MG63 (cell line): Measurements from ENCODE around the gene MTCH1. TPM values are rescaled to one million over a fixed set of nuclear protein-coding genes. Genes with fewer than 3 reads are reported as not detected.
"Not testable (repeated sequence)": the region's sequence is repeated elsewhere in the genome, so short reads cannot be mapped to it uniquely, and the experiment has no call there.

Experiments
- DNase-seq: peaks from one replicate; pipeline ENCODE4 v3.0.0-alpha.2; 2020
- H3K27me3 ChIP-seq: fragments of 250-450 bp; sonication (Bioruptor Pico); 2 replicates; pipeline ENCODE4 v1.5.1; 2020; ENCODE audit warnings: mild to moderate bottlenecking, moderate library complexity
- H3K36me3 ChIP-seq: fragments of 250-450 bp; sonication (Bioruptor Pico); 2 replicates; pipeline ENCODE4 v1.5.1; 2020; ENCODE audit warnings: mild to moderate bottlenecking, moderate library complexity
- H3K4me3 ChIP-seq: fragments of 250-450 bp; sonication (Bioruptor Pico); 2 replicates; pipeline ENCODE4 v1.5.1; 2020; ENCODE audit warnings: mild to moderate bottlenecking, moderate library complexity
- H3K9me3 ChIP-seq: fragments of 250-450 bp; sonication (Bioruptor Pico); 2 replicates; pipeline ENCODE4 v1.5.1; 2020; ENCODE audit warnings: mild to moderate bottlenecking, moderate library complexity
- total RNA-seq: library from RNA; depleted of rRNA; stranded (reverse); fragments of >200 nt; shearing (Covaris generic); gene quantifications from 2 replicates; pipeline ENCODE4 v1.2.3, GENCODE V29; 2014; ENCODE audit warnings: low replicate concordance

MTCH1 gene
- total RNA-seq, 1 experiment from 2014 or later, result 270 TPM

DNA sequence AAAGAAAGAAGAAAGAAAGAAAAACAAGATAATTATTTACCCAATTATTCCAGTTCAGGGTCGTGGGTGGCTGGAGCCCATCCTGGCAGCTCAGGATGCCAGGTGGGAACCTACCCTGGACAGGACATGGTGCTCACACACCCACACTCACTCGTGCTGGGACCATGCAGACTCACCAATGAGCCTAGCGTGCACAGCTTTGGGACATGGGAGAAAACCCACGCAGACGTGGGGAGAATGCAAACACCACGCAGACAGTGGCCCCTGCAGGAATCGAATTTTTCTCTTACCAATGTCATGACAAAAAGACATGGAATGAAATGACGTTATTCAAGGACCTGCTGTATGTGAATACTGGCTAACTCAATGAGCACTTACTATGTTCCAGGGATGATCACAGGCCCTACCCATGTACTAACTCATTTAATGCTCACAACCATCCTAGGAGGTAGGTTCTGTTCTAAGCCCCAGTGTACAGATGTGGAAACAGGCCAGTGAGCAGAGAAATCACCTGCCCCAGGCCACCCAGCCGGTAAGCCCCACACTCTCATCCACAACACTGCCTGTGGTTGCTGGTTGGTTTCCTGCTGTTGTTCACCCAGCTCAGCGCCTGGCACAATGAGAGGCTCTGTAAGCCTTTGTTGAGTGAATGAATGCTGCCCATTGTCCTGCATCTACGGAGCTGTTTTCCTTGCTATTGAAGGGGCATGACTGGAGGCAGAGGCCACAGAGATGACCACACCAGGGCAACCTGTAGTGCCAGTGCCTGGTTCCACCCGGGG, 38.2 kb downstream of the MTCH1 start:
- Histone ChIP-seq H3K27me3 (no peaks in the 10 kb centered on the region), H3K9me3 (no peaks in the 10 kb centered on the region; the same call in 1 of the 2 replicates), H3K4me3 (no peak overlapping the region), H3K36me3 (no peaks in the 10 kb centered on the region)
- no peak for DNase-seq

GRCh38 chr6:36946526-36946925, 39.5 kb downstream of the MTCH1 start:
- no peak overlapping the region for H3K4me3 ChIP-seq

DNA sequence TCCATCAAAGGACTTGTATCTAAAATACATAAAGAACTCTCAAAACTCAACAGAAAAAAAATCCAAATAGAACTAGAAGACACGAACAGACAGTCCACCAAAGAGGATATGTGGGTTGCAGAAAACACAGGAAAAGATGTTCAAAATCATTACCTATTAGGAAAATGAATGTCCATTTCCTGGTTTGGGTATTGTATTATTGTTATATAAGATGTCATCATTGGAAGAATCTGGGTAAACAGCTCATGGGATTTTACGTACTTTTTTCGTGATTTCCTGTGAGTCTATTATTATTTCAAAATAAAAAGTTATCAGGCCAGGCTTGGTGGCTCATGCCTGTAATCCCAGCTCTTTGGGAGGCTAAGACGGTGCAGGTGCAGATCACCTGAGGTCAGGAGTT, 40.7 kb downstream of the MTCH1 start:
- no peaks in the 10 kb centered on the region for H3K9me3 ChIP-seq
- no peak overlapping the region for H3K4me3 ChIP-seq
- H3K27me3 ChIP-seq, result no peaks in the 10 kb centered on the region
- no peak for DNase-seq
- H3K36me3 ChIP-seq, result no peaks in the 10 kb centered on the region

More at GRCh38 chr6:36946526-36946925, 39.5 kb downstream of the MTCH1 start:
- DNase-seq, result no peak
- Histone ChIP-seq H3K9me3 (no peaks in the 10 kb centered on the region; the same call in 1 of the 2 replicates), H3K27me3 (no peaks in the 10 kb centered on the region), H3K36me3 (no peaks in the 10 kb centered on the region)

- Histone ChIP-seq H3K4me3 (no peak overlapping the region), H3K9me3 (no peaks in the 10 kb centered on the region), H3K27me3 (no peaks in the 10 kb centered on the region), H3K36me3 (no peaks in the 10 kb centered on the region)
- no peak for DNase-seq
Measured at GRCh38 chr6:36944650-36945049, 41.3 kb downstream of the MTCH1 start.

DNA sequence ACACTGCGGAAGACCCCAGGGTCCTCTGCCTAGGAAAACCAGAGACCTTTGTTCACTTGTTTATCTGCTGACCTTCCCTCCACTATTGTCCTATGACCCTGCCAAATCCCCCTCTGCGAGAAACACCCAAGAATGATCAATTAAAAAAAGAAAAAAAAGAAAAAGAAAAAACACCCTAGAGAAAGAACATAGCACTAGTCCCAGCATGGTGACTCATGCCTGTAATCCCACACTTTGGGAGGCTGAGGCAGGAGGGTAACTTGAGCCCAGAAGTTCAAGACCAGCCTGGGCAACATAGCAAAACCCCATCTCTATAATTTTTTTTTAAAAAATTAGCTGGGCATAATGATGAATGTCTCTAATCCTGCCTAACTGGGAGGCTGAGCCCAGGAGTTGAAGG, 43.7 kb downstream of the MTCH1 start:
- not testable (repeated sequence) for H3K4me3 ChIP-seq, DNase-seq, H3K27me3 ChIP-seq, H3K9me3 ChIP-seq, H3K36me3 ChIP-seq

GRCh38 chr6:36941561-36941960, 44.4 kb downstream of the MTCH1 start:
- H3K36me3 ChIP-seq, H3K27me3 ChIP-seq, DNase-seq, H3K4me3 ChIP-seq, H3K9me3 ChIP-seq: not testable (repeated sequence)

GRCh38 chr6:36940027-36940426, 46.0 kb downstream of the MTCH1 start:
- no peaks in the 10 kb centered on the region for H3K36me3 ChIP-seq
- no peak for DNase-seq
- no peak overlapping the region for H3K4me3 ChIP-seq
- H3K9me3 ChIP-seq, result no peaks in the 10 kb centered on the region
- H3K27me3 ChIP-seq, result no peaks in the 10 kb centered on the region

DNA sequence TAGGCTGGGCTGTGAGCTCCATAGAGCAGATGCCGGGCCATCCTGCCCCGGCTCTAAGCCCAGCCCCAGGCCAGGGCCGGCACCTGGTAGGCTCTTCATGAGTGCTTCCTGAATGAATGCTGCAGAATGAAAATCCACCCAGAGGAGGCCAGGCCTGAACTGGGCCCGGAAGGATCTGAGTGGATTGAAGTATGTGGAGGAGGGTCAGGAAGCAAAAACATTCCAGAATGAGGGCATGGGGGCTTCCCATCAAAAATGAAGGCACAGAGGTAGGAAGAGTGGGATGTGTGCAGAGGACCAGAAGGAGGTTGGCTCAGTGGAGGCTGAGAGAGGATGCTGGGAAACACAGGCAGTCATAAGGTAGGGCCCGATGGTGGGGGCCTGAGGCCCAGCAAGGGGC, 47.0 kb downstream of the MTCH1 start:
- H3K36me3 ChIP-seq, H3K9me3 ChIP-seq, H3K27me3 ChIP-seq, H3K4me3 ChIP-seq, DNase-seq: not testable (repeated sequence)

GRCh38 chr6:36938536-36938935, 47.5 kb downstream of the MTCH1 start:
- Histone ChIP-seq H3K4me3 (no peak overlapping the region), H3K27me3 (no peaks in the 10 kb centered on the region), H3K9me3 (no peaks in the 10 kb centered on the region), H3K36me3 (no peaks in the 10 kb centered on the region)
- DNase-seq, result no peak

GRCh38 chr6:36937896-36938295, 48.1 kb downstream of the MTCH1 start:
- no peak for DNase-seq
- no peaks in the 10 kb centered on the region for H3K27me3 ChIP-seq
- H3K36me3 ChIP-seq, result no peaks in the 10 kb centered on the region
- H3K4me3 ChIP-seq, result no peak overlapping the region
- no peaks in the 10 kb centered on the region for H3K9me3 ChIP-seq

DNA sequence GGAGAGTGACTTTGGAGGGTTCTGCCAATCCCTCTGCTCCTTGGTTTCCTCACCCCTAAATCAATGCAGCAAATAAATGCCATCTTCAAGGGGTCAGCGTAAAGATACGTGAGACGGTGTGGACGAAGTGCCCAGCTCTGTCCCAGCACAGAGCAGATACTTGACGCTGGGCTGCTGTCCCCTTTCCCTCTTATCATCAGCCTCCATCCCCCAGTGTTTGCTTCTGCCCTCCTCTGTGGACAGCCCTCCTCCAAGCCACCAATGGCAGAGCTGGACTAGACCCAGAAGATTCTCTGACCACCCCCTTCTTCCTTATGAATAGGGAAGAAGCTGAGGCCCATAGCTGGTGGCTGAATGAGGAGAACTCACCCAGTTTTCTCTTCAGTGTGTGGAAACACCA, 49.2 kb downstream of the MTCH1 start:
- Histone ChIP-seq H3K9me3 (no peaks in the 10 kb centered on the region), H3K36me3 (peaks cover 4% of the 10 kb centered on the region; the same call in 1 of the 2 replicates), H3K4me3 (no peak overlapping the region), H3K27me3 (no peaks in the 10 kb centered on the region)
- DNase-seq, result no peak

- no peaks in the 10 kb centered on the region for H3K9me3 ChIP-seq
- no peak for DNase-seq
- peaks cover 4% of the 10 kb centered on the region; the same call in 1 of the 2 replicates for H3K36me3 ChIP-seq
- no peak overlapping the region for H3K4me3 ChIP-seq
- H3K27me3 ChIP-seq, result no peaks in the 10 kb centered on the region
Measured at GRCh38 chr6:36934901-36935300, 51.1 kb downstream of the MTCH1 start.

- DNase-seq, result no peak
- H3K36me3 ChIP-seq, result peaks cover 4% of the 10 kb centered on the region; the same call in 1 of the 2 replicates
- H3K4me3 ChIP-seq, result no peak overlapping the region
- no peaks in the 10 kb centered on the region for H3K27me3 ChIP-seq
- H3K9me3 ChIP-seq, result no peaks in the 10 kb centered on the region
Measured at GRCh38 chr6:36933519-36933918, 52.5 kb downstream of the MTCH1 start.

DNA sequence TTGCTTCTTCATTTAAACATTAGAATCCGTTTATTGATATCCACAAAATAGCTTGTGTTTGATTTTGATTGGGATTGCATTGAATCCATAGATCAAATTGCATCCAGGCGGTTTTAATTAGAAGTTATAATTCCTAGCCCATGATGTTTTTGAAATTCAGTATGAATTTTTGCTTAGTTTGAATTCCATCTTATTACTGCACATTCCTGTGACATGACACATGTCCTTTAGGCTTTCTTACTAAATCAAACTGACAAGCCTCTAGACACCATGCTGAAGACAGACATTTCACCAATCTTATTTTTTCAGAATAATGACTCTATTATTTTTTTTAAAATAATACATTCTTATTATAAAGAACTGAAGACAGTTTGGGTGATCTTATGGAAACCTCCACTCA, 52.9 kb downstream of the MTCH1 start:
- no peak overlapping the region for H3K4me3 ChIP-seq
- H3K9me3 ChIP-seq, result no peaks in the 10 kb centered on the region
- H3K36me3 ChIP-seq, result peaks cover 4% of the 10 kb centered on the region; the same call in 1 of the 2 replicates
- no peaks in the 10 kb centered on the region for H3K27me3 ChIP-seq
- no peak for DNase-seq

- Histone ChIP-seq H3K27me3 (no peaks in the 10 kb centered on the region), H3K36me3 (peaks cover 4% of the 10 kb centered on the region; the same call in 1 of the 2 replicates), H3K4me3 (no peak overlapping the region), H3K9me3 (no peaks in the 10 kb centered on the region)
- no peak for DNase-seq
Measured at GRCh38 chr6:36930483-36930882, 55.5 kb downstream of the MTCH1 start.

GRCh38 chr6:36929607-36930006, 56.4 kb downstream of the MTCH1 start:
- peak; percentile 12 for DNase-seq
- Histone ChIP-seq H3K36me3 (peaks cover 13% of the 10 kb centered on the region), H3K27me3 (no peaks in the 10 kb centered on the region), H3K4me3 (no peak overlapping the region), H3K9me3 (no peaks in the 10 kb centered on the region)

- Histone ChIP-seq H3K27me3 (no peaks in the 10 kb centered on the region), H3K9me3 (no peaks in the 10 kb centered on the region), H3K4me3 (no peak overlapping the region), H3K36me3 (peaks cover 15% of the 10 kb centered on the region)
- DNase-seq, result no peak
Measured at GRCh38 chr6:36929152-36929551, 56.8 kb downstream of the MTCH1 start.

- Histone ChIP-seq H3K36me3 (peaks cover 15% of the 10 kb centered on the region), H3K9me3 (no peaks in the 10 kb centered on the region), H3K27me3 (no peaks in the 10 kb centered on the region), H3K4me3 (no peak overlapping the region)
- no peak for DNase-seq
Measured at GRCh38 chr6:36928547-36928918, 57.5 kb downstream of the MTCH1 start.
